Inflammatory macrophage treated with lipopolysaccharide for 4 hours (primary cell): ENCODE data around the gene OR56A4.
"Not testable (repeated sequence)": the region's sequence is repeated elsewhere in the genome, so short reads cannot be mapped to it uniquely, and the experiment has no call there.

Source experiments
- DNase-seq: peaks from one replicate; pipeline ENCODE4 v3.0.0-alpha.2; 2020

Gene OR56A4

GRCh38 chr11:6006846-6007245 is at the start of gene OR56A4:
Gene OR56A4, minus strand, starts transcription at chr11:6006946. Its CDS starts 3,954 bp downstream, at chr11:6002992.
- no peak for DNase-seq

GRCh38 chr11:6055569-6055968 is 48.8 kb upstream of the OR56A4 start:
- no peak for DNase-seq

GRCh38 chr11:6052374-6052773 is 45.6 kb upstream of the OR56A4 start:
- no peak for DNase-seq

- DNase-seq, result no peak
Measured at GRCh38 chr11:6040874-6041273, 34.1 kb upstream of the OR56A4 start.

- DNase-seq, result no peak
Measured at GRCh38 chr11:6030708-6031405, 24.1 kb upstream of the OR56A4 start, which contains the start of gene OR56A1. Gene OR56A1, minus strand, starts transcription at chr11:6030758. Its CDS starts 3,066 bp downstream, at chr11:6027692.

- DNase-seq, result no peak
Measured at GRCh38 chr11:6027501-6027900, 20.8 kb upstream of the OR56A4 start.

- DNase-seq, result no peak
Measured at GRCh38 chr11:6025056-6025455, 18.3 kb upstream of the OR56A4 start.

- DNase-seq, result peak; percentile 69
Measured at GRCh38 chr11:6022956-6023355, 16.2 kb upstream of the OR56A4 start.

- DNase-seq, result no peak
Measured at GRCh38 chr11:6013042-6013441, 6.3 kb upstream of the OR56A4 start.

- peak; percentile 70 for DNase-seq
Measured at GRCh38 chr11:6012035-6012668, 5.4 kb upstream of the OR56A4 start.

GRCh38 chr11:6006395-6006794 is 351 bp downstream of the OR56A4 start:
- DNase-seq, result no peak

GRCh38 chr11:6002202-6002699 is 4.5 kb downstream of the OR56A4 start:
- DNase-seq, result no peak

- no peak for DNase-seq
Measured at GRCh38 chr11:5994791-5995190, 12.0 kb downstream of the OR56A4 start.

- peak; percentile 40 for DNase-seq
Measured at GRCh38 chr11:5992604-5993251, 14.0 kb downstream of the OR56A4 start.

- DNase-seq, result no peak
Measured at GRCh38 chr11:5992150-5992549, 14.6 kb downstream of the OR56A4 start.

GRCh38 chr11:5989203-5989602 is 17.5 kb downstream of the OR56A4 start:
- DNase-seq, result no peak

GRCh38 chr11:5986885-5987284 is 19.9 kb downstream of the OR56A4 start, which contains the start of gene OR52L1:
Gene OR52L1, minus strand, starts transcription at chr11:5986985. Its CDS starts 55 bp downstream, at chr11:5986930.
- DNase-seq, result no peak

- no peak for DNase-seq
Measured at GRCh38 chr11:5983443-5983842, 23.3 kb downstream of the OR56A4 start.

GRCh38 chr11:5973530-5973929 is 33.2 kb downstream of the OR56A4 start:
- DNase-seq, result no peak

GRCh38 chr11:5968394-5968793 is 38.4 kb downstream of the OR56A4 start, which contains the start of gene OR56A5:
Gene OR56A5, minus strand, starts transcription at chr11:5968494. Its CDS starts 0 bp downstream, at chr11:5968494.
- no peak for DNase-seq

- DNase-seq, result no peak
Measured at GRCh38 chr11:5967708-5968107, 39.0 kb downstream of the OR56A4 start.

GRCh38 chr11:5966958-5967357 is 39.8 kb downstream of the OR56A4 start:
- no peak for DNase-seq

GRCh38 chr11:5960704-5961320 is 45.9 kb downstream of the OR56A4 start:
- DNase-seq, result not testable (repeated sequence)
